Measurements from ENCODE around the gene DENND1C.
A peak's percentile ranks its signal among the peaks of the same experiment; 100 is the strongest.

The DENND1C gene

DNA sequence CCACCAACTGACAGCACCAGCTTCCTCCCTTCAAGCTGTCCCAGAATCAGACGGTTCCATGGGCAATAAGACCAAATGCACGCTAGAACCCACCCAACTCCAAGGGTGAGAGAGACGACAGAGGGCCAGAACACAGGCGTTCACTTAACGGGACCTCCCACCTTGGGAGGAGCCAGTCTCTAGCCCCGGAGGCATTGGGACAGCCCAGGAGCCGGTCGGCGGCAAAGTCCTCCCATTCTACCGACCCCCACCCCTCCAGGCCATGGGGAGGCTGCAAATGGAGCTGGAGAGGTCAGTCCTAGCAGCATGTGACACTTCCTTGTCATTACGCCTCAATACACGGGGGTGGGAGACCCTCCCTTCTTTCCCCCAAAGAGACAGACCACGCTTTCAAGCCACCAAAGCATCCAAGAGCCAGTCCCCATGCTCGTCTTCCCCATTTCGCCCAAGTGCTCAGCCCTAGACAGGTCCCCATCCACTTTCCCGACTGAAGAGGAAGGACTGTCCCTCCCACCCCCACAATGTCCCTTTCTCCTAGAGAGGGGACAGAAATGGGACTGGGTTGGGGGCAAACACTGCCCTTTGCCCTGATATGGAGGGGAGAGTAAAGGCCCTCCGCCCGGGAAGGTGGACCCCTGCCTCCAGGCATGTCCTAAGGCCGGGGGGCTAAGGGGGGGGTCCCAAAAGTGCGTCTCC, 57.9 kb downstream of the DENND1C start:
- peaks cover 57% of the 10 kb centered on the region for H3K36me3 ChIP-seq (ENCODE audit: control insufficient read depth, low read length)
- TF ChIP-seq EZH2phosphoT487 (IDR thresholded peaks at IDR 0.05; ENCODE audit: borderline replicate concordance, low read length): no peak
- TF ChIP-seq, protein P1, sequence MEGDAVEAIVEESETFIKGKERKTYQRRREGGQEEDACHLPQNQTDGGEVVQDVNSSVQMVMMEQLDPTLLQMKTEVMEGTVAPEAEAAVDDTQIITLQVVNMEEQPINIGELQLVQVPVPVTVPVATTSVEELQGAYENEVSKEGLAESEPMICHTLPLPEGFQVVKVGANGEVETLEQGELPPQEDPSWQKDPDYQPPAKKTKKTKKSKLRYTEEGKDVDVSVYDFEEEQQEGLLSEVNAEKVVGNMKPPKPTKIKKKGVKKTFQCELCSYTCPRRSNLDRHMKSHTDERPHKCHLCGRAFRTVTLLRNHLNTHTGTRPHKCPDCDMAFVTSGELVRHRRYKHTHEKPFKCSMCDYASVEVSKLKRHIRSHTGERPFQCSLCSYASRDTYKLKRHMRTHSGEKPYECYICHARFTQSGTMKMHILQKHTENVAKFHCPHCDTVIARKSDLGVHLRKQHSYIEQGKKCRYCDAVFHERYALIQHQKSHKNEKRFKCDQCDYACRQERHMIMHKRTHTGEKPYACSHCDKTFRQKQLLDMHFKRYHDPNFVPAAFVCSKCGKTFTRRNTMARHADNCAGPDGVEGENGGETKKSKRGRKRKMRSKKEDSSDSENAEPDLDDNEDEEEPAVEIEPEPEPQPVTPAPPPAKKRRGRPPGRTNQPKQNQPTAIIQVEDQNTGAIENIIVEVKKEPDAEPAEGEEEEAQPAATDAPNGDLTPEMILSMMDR (IDR thresholded peaks at IDR 0.05; ENCODE audit: low read depth, low read length, poor library complexity, severe bottlenecking): no peak
- peaks cover 61% of the 10 kb centered on the region for H3K79me2 ChIP-seq (ENCODE audit: control insufficient read depth, low read length)
- H3K9me2 ChIP-seq (replicated peaks; ENCODE audit: control insufficient read depth, low read length): no peaks in the 10 kb centered on the region
- H3K4me1 ChIP-seq (ENCODE audit: control insufficient read depth, low read length): peaks cover 24% of the 10 kb centered on the region
- peaks cover 37% of the 10 kb centered on the region for H4K20me1 ChIP-seq (ENCODE audit: control insufficient read depth, insufficient read depth, low read depth, low read length)
- peaks cover 6% of the 10 kb centered on the region; the same call in 1 of the 2 replicates for H3K9me3 ChIP-seq (ENCODE audit: control insufficient read depth, insufficient read depth, low read length)
- H3F3A ChIP-seq (ENCODE audit: control insufficient read depth, insufficient read depth): 0 out of 2 replicates have a peak, but pooled peaks cover 5% of the 10 kb centered on the region
- 0 out of 2 replicates have a peak overlapping the region, but pooled peaks have one; percentile 22 for H3K27ac ChIP-seq (ENCODE audit: low read depth, low read length)
- H3K27me3 ChIP-seq (ENCODE audit: control insufficient read depth, low read length): no peaks in the 10 kb centered on the region
- H3K4me3 ChIP-seq (ENCODE audit: low read length): peak overlapping the region; percentile 92
- H3K4me2 ChIP-seq (ENCODE audit: low read length): peak overlapping the region; percentile 71

- Histone ChIP-seq H3K9me3 (ENCODE audit: control insufficient read depth, insufficient read depth, low read length) (peaks cover 6% of the 10 kb centered on the region; the same call in 1 of the 2 replicates), H3K4me3 (ENCODE audit: low read length) (no peak overlapping the region), H4K20me1 (ENCODE audit: control insufficient read depth, insufficient read depth, low read depth, low read length) (peaks cover 37% of the 10 kb centered on the region), H3K9me2 (replicated peaks; ENCODE audit: control insufficient read depth, low read length) (no peaks in the 10 kb centered on the region), H3K27ac (ENCODE audit: low read depth, low read length) (no peak overlapping the region), H3K4me1 (ENCODE audit: control insufficient read depth, low read length) (peaks cover 24% of the 10 kb centered on the region), H3F3A (ENCODE audit: control insufficient read depth, insufficient read depth) (no peaks in the 10 kb centered on the region), H3K79me2 (ENCODE audit: control insufficient read depth, low read length) (peaks cover 60% of the 10 kb centered on the region), H3K27me3 (ENCODE audit: control insufficient read depth, low read length) (no peaks in the 10 kb centered on the region), H3K4me2 (ENCODE audit: low read length) (no peak overlapping the region), H3K36me3 (ENCODE audit: control insufficient read depth, low read length) (peaks cover 80% of the 10 kb centered on the region)
- TF ChIP-seq, protein P1 (IDR thresholded peaks at IDR 0.05; ENCODE audit: low read depth, low read length, poor library complexity, severe bottlenecking): no peak
- no peak for TF ChIP-seq EZH2phosphoT487 (IDR thresholded peaks at IDR 0.05; ENCODE audit: borderline replicate concordance, low read length)
Observed at GRCh38 chr19:6421075-6422014, 60.2 kb downstream of the DENND1C start.

DNA sequence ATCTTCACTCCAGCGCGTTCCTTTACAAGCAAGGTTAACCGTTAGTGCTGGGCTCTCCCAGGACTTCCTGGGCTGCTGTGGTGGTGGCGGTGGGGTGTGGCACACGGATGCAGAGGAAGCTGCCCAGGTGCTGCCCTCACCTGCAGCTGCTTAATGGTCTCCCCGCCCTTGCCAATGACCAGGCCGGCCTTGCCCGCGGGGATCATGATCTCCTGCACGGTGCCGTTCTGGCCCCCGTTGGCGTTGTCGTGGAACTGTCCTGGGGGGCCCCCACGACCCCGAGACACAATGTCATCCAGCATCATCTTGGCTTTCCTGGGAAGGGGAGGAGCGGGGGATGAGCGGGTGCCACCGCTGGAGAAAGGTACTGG, 63.0 kb downstream of the DENND1C start:
- TF ChIP-seq, protein P1 (IDR thresholded peaks at IDR 0.05; ENCODE audit: low read depth, low read length, poor library complexity, severe bottlenecking): no peak
- TF ChIP-seq EZH2phosphoT487 (IDR thresholded peaks at IDR 0.05; ENCODE audit: borderline replicate concordance, low read length): no peak
- peaks cover 46% of the 10 kb centered on the region for H3K79me2 ChIP-seq (ENCODE audit: control insufficient read depth, low read length)

More for the DNA sequence above, 63.0 kb downstream of the DENND1C start:
- H3K4me2 ChIP-seq (ENCODE audit: low read length): no peak overlapping the region
- H3F3A ChIP-seq (ENCODE audit: control insufficient read depth, insufficient read depth): peaks cover 5% of the 10 kb centered on the region
- H3K9me3 ChIP-seq (ENCODE audit: control insufficient read depth, insufficient read depth, low read length): no peaks in the 10 kb centered on the region
- peaks cover 32% of the 10 kb centered on the region for H4K20me1 ChIP-seq (ENCODE audit: control insufficient read depth, insufficient read depth, low read depth, low read length)
- no peak overlapping the region for H3K4me3 ChIP-seq (ENCODE audit: low read length)
- H3K27me3 ChIP-seq (ENCODE audit: control insufficient read depth, low read length): no peaks in the 10 kb centered on the region
- no peak overlapping the region for H3K27ac ChIP-seq (ENCODE audit: low read depth, low read length)
- H3K36me3 ChIP-seq (ENCODE audit: control insufficient read depth, low read length): peaks cover 97% of the 10 kb centered on the region
- peaks cover 14% of the 10 kb centered on the region for H3K4me1 ChIP-seq (ENCODE audit: control insufficient read depth, low read length)
- no peaks in the 10 kb centered on the region for H3K9me2 ChIP-seq (replicated peaks; ENCODE audit: control insufficient read depth, low read length)

All from DOHH2 (cell line).